Fibroblast of lung (primary cell): ENCODE data around the gene MACROD2. TPM values are rescaled to one million over a fixed set of nuclear protein-coding genes. Genes with fewer than 3 reads are reported as not detected.
"Not testable (repeated sequence)": the region's sequence is repeated elsewhere in the genome, so short reads cannot be mapped to it uniquely, and the experiment has no call there.

Experiments used
- DNase-seq, 2 donors: peaks; one replicate each; pipeline versions ENCODE4 v3.0.0 to v3.0.0-alpha.2; 2010; ENCODE audit warnings: low read depth in 2 of 2
- H2AFZ ChIP-seq: 2 replicates; pipeline ENCODE4 v1.5.1; 2012; ENCODE audit warnings: low read length, control low read depth, inconsistent platforms
- H3K27ac ChIP-seq: 2 replicates; pipeline ENCODE4 v1.5.1; 2011; ENCODE audit warnings: low read length, control low read depth; ENCODE audit not compliant: insufficient read depth
- H3K27me3 ChIP-seq: 2 replicates; pipeline ENCODE4 v1.5.1; 2011; ENCODE audit warnings: mild to moderate bottlenecking, low read length; ENCODE audit not compliant: control insufficient read depth, insufficient read depth
- H3K36me3 ChIP-seq: 2 replicates; pipeline ENCODE4 v1.5.1; 2011; ENCODE audit warnings: low read length; ENCODE audit not compliant: control insufficient read depth, insufficient read depth
- H3K4me1 ChIP-seq: 2 replicates; pipeline ENCODE4 v1.5.1; 2011; ENCODE audit warnings: low read length; ENCODE audit not compliant: control insufficient read depth, insufficient read depth; ENCODE audit errors: extremely low read depth
- H3K4me2 ChIP-seq: 2 replicates; pipeline ENCODE4 v1.5.1; 2011; ENCODE audit warnings: low read length, control low read depth; ENCODE audit not compliant: insufficient read depth; ENCODE audit errors: extremely low read depth
- H3K4me3 ChIP-seq, 4 experiments: fragments of 200-600 bp in 1 of 4; sonication (generic) in 1 of 4; replicated peaks in 1 of 4; 2 replicates each; pipeline ENCODE4 v1.5.1; 2011 to 2016; ENCODE audit warnings: low read length in 4 of 4, low read depth in 3 of 4, mild to moderate bottlenecking in 3 of 4, control low read depth in 2 of 4, inconsistent platforms in 1 of 4, mixed read lengths in 1 of 4; ENCODE audit not compliant: insufficient read depth in 1 of 4; ENCODE audit errors: control extremely low read depth in 1 of 4
- H3K79me2 ChIP-seq: 2 replicates; pipeline ENCODE4 v1.5.1; 2012; ENCODE audit warnings: mild to moderate bottlenecking, low read length, inconsistent platforms; ENCODE audit not compliant: control insufficient read depth, insufficient read depth
- H3K9ac ChIP-seq: 2 replicates; pipeline ENCODE4 v1.5.1; 2011; ENCODE audit warnings: mild to moderate bottlenecking, low read length, control low read depth; ENCODE audit not compliant: insufficient read depth
- H3K9me3 ChIP-seq: 2 replicates; pipeline ENCODE4 v1.5.1; 2012; ENCODE audit warnings: low read depth, low read length; ENCODE audit not compliant: control insufficient read depth, insufficient read depth
- H4K20me1 ChIP-seq: 2 replicates; pipeline ENCODE4 v1.5.1; 2011; ENCODE audit warnings: low read length; ENCODE audit not compliant: control insufficient read depth, insufficient read depth; ENCODE audit errors: extremely low read depth
- EZH2 ChIP-seq: IDR thresholded peaks from 2 replicates; pipeline ENCODE4 v1.5.1; 2012; ENCODE audit warnings: low read length, control low read depth, mild to moderate bottlenecking; ENCODE audit errors: missing control alignments
- polyA plus RNA-seq, 2 donors: library from polyadenylated mRNA; depleted of rRNA in 1 of 2; stranded (reverse) in 1 of 2; unstranded in 1 of 2; fragments of >200 nt; gene quantifications; 2 replicates each; pipeline ENCODE4 v1.2.1, GENCODE V29; 2011 to 2012; ENCODE audit warnings: missing spikeins in 1 of 2
- total RNA-seq: library from RNA; depleted of rRNA; stranded (reverse); fragments of >200 nt; gene quantifications from 2 replicates; pipeline ENCODE4 v1.2.1, GENCODE V29; 2014
- TF ChIP-seq, protein P1 (sequence below), 2 donors: IDR thresholded peaks in 1 of 2; conservative IDR thresholded peaks in 1 of 2; 1 replicate in 1 of 2; 2 replicates in 1 of 2; pipeline ENCODE4 v1.5.1; 2011 to 2012; ENCODE audit warnings: low read length in 2 of 2, control low read depth in 1 of 2, inconsistent platforms in 1 of 2, low read depth in 1 of 2, mild to moderate bottlenecking in 1 of 2

MACROD2 gene
- total and polyA plus RNA-seq, 2 donors (not counting 1 experiment from before 2014, with no cell fraction given) = 0.54 to 1.7 TPM

DNA sequence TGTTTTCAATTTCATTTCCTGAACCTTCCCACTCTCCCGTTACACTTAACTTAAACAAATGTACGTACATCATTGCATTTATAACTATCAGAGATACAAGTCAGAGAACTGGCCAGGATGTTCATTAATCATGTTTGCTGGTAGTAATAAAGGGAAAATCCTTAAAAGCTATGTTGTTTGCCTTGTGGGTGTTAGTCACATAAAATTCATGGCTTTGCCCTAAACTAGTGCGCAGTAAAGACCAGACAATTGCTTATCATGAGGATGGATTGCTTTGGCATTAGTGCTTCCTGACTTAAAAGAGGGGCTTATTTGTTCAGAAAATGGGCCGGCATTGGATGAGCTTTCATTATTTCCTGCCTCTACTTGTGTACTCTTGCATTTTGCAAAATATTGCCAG lies 1379.4 kb downstream of the MACROD2 start:
- H3K27me3 ChIP-seq = no peaks in the 10 kb centered on the region
- DNase-seq = no peak
- no peak overlapping the region for H3K9ac ChIP-seq
- no peaks in the 10 kb centered on the region for H3K79me2 ChIP-seq
- no peaks in the 10 kb centered on the region for H3K36me3 ChIP-seq
- no peak overlapping the region for H3K4me3 ChIP-seq
- no peaks in the 10 kb centered on the region for H3K4me1 ChIP-seq
- H3K9me3 ChIP-seq = no peaks in the 10 kb centered on the region
- no peak overlapping the region for H3K27ac ChIP-seq
- H4K20me1 ChIP-seq = no peaks in the 10 kb centered on the region
- no peak overlapping the region for H2AFZ ChIP-seq
- TF ChIP-seq, protein P1, sequence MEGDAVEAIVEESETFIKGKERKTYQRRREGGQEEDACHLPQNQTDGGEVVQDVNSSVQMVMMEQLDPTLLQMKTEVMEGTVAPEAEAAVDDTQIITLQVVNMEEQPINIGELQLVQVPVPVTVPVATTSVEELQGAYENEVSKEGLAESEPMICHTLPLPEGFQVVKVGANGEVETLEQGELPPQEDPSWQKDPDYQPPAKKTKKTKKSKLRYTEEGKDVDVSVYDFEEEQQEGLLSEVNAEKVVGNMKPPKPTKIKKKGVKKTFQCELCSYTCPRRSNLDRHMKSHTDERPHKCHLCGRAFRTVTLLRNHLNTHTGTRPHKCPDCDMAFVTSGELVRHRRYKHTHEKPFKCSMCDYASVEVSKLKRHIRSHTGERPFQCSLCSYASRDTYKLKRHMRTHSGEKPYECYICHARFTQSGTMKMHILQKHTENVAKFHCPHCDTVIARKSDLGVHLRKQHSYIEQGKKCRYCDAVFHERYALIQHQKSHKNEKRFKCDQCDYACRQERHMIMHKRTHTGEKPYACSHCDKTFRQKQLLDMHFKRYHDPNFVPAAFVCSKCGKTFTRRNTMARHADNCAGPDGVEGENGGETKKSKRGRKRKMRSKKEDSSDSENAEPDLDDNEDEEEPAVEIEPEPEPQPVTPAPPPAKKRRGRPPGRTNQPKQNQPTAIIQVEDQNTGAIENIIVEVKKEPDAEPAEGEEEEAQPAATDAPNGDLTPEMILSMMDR (conservative IDR thresholded peaks at IDR 0.05 in 1 of 2, IDR thresholded peaks at IDR 0.05 in 1 of 2; ENCODE audit: low read depth in 1 of 2, low read length in 2 of 2) = no peak
- no peak for TF ChIP-seq EZH2
- no peak overlapping the region for H3K4me2 ChIP-seq

- DNase-seq = no peak
- Histone ChIP-seq H3K4me1 (no peaks in the 10 kb centered on the region), H3K9me3 (no peaks in the 10 kb centered on the region), H3K9ac (no peak overlapping the region), H4K20me1 (no peaks in the 10 kb centered on the region), H3K79me2 (no peaks in the 10 kb centered on the region), H3K27me3 (no peaks in the 10 kb centered on the region), H3K4me2 (no peak overlapping the region), H3K27ac (no peak overlapping the region), H3K36me3 (no peaks in the 10 kb centered on the region), H2AFZ (no peak overlapping the region), H3K4me3 (no peak overlapping the region)
- no peak for TF ChIP-seq EZH2
- TF ChIP-seq, protein P1 (conservative IDR thresholded peaks at IDR 0.05 in 1 of 2, IDR thresholded peaks at IDR 0.05 in 1 of 2; ENCODE audit: low read depth in 1 of 2, low read length in 2 of 2) = no peak
Observed at GRCh38 chr20:15375836-15376235, 1380.5 kb downstream of the MACROD2 start.

DNA sequence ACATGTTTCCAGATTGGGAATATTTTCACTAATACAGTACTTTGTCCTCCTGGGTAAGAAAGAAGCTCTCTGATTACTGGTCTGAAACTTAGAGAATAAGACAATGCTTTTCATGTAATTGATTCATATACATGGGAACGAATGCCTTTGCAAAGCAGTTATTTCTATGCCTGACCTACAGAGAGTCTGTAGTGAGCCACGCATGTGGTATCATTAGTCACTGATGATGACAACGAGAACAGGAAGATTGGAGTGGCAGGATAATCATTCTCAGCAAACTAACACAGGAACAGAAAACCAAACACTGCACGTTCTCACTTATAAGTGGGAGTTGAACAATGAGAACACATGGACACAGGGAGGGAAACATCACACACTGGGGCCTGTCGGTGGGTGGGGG lies 1382.3 kb downstream of the MACROD2 start:
- not testable (repeated sequence) for H2AFZ ChIP-seq, H3K9me3 ChIP-seq, H3K4me3 ChIP-seq, H3K36me3 ChIP-seq, H3K4me1 ChIP-seq, H3K27ac ChIP-seq, H4K20me1 ChIP-seq, DNase-seq, H3K27me3 ChIP-seq, H3K9ac ChIP-seq, H3K4me2 ChIP-seq, H3K79me2 ChIP-seq
